Osteocyte (in vitro differentiated cells): ENCODE measurements around the gene TIFAB. TPM values are rescaled to one million over a fixed set of nuclear protein-coding genes. Genes with fewer than 3 reads are reported as not detected.

Source experiments
- DNase-seq: peaks from one replicate; pipeline ENCODE4 v3.0.0; 2021; ENCODE audit warnings: mixed read lengths; ENCODE audit not compliant: unreplicated experiment; ENCODE audit errors: extremely low spot score
- H3K27ac Mint-ChIP-seq: one replicate; pipeline ENCODE4 v1.8.0; 2021; ENCODE audit warnings: mild to moderate bottlenecking, mixed read lengths; ENCODE audit not compliant: unreplicated experiment
- H3K27me3 Mint-ChIP-seq: one replicate; pipeline ENCODE4 v1.8.0; 2021; ENCODE audit warnings: mixed read lengths; ENCODE audit not compliant: unreplicated experiment
- H3K36me3 Mint-ChIP-seq: one replicate; pipeline ENCODE4 v1.8.0; 2021; ENCODE audit warnings: mixed read lengths; ENCODE audit not compliant: unreplicated experiment
- H3K4me1 Mint-ChIP-seq: one replicate; pipeline ENCODE4 v1.8.0; 2021; ENCODE audit warnings: mixed read lengths; ENCODE audit not compliant: unreplicated experiment
- H3K4me3 Mint-ChIP-seq: one replicate; pipeline ENCODE4 v1.8.0; 2021; ENCODE audit warnings: mild to moderate bottlenecking, moderate library complexity, mixed read lengths; ENCODE audit not compliant: unreplicated experiment
- H3K9me3 Mint-ChIP-seq: one replicate; pipeline ENCODE4 v1.8.0; 2021; ENCODE audit warnings: mixed read lengths; ENCODE audit not compliant: unreplicated experiment
- CTCF ChIP-seq: fragments of 200-600 bp; sonication (generic); IDR thresholded peaks from 2 replicates; pipeline ENCODE4 v1.5.0; 2021; ENCODE audit warnings: antibody characterized with exemption, mild to moderate bottlenecking, moderate library complexity
- total RNA-seq: library from RNA; stranded (reverse); gene quantifications from 2 replicates; pipeline ENCODE4 v1.2.1, GENCODE V29; 2021

TIFAB gene
- total RNA-seq, 1 donor from 2014 or later, result not detected

GRCh38 chr5:135481909-135482311 lies 29.8 kb upstream of the TIFAB start:
- peaks cover 48% of the 10 kb centered on the region for H3K27me3 Mint-ChIP-seq
- H3K9me3 Mint-ChIP-seq, result no peaks in the 10 kb centered on the region
- no peaks in the 10 kb centered on the region for H3K36me3 Mint-ChIP-seq
- no peak overlapping the region for H3K27ac Mint-ChIP-seq
- no peak overlapping the region for H3K4me3 Mint-ChIP-seq
- no peak for TF ChIP-seq CTCF
- H3K4me1 Mint-ChIP-seq, result no peaks in the 10 kb centered on the region
- DNase-seq, result no peak

- Mint-ChIP-seq H3K9me3 (no peaks in the 10 kb centered on the region), H3K27me3 (peaks cover 48% of the 10 kb centered on the region), H3K4me1 (no peaks in the 10 kb centered on the region), H3K4me3 (no peak overlapping the region), H3K36me3 (no peaks in the 10 kb centered on the region), H3K27ac (no peak overlapping the region)
- no peak for DNase-seq
- no peak for TF ChIP-seq CTCF
Measured at GRCh38 chr5:135481387-135481786, 29.2 kb upstream of the TIFAB start.

- Mint-ChIP-seq H3K36me3 (no peaks in the 10 kb centered on the region), H3K9me3 (no peaks in the 10 kb centered on the region), H3K27ac (no peak overlapping the region), H3K4me3 (no peak overlapping the region), H3K4me1 (no peaks in the 10 kb centered on the region), H3K27me3 (peaks cover 45% of the 10 kb centered on the region)
- DNase-seq, result no peak
- no peak for TF ChIP-seq CTCF
Measured at GRCh38 chr5:135480511-135480910, 28.4 kb upstream of the TIFAB start.

DNA sequence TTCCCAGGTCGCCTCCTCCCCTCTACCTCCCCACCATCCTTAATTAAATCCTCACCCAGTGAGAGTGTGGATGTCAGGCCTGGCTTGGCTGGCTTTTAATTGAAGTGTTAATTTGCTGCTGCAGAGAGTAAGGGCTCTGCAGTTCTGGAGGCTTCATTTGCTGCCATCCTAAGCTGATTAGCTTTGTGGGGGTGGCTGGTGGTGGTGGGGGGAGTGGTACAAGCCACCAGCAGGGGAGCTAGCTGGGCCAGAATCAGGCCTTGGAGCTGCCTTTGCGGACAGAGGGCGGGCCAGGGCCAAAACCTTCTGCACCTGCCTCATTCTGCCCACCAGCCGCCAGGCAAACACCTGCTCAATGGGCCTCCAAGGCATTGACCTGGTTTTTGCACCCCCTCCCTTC lies 26.8 kb upstream of the TIFAB start:
- H3K27me3 Mint-ChIP-seq, result peaks cover 51% of the 10 kb centered on the region
- no peak overlapping the region for H3K4me3 Mint-ChIP-seq
- no peak for DNase-seq
- H3K9me3 Mint-ChIP-seq, result no peaks in the 10 kb centered on the region
- no peaks in the 10 kb centered on the region for H3K4me1 Mint-ChIP-seq
- H3K27ac Mint-ChIP-seq, result no peak overlapping the region
- H3K36me3 Mint-ChIP-seq, result no peaks in the 10 kb centered on the region
- no peak for TF ChIP-seq CTCF

DNA sequence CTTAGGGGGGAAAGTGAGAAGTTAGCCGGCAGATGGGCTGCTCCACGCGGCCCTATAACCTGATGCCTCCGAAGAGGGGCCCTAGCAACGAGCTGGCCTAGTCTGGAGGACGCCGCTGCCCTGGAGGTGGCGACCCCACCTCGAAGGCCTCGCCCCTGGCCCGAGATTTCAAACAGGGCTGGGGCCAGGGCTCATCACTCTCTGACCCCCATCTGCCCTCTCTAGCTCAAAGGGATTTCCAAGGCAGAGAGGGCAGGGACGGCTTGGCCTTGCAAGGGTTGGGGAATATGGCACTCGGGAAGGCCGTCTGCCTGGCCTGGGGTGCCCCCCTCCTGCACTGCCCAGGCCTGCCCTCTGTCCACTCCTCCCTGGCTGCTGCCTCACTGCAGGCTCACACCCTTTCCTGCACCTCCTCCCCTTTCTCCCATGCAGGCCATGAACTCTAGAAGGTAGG lies 25.5 kb upstream of the TIFAB start:
- Mint-ChIP-seq H3K9me3 (no peaks in the 10 kb centered on the region), H3K27me3 (peaks cover 58% of the 10 kb centered on the region), H3K36me3 (no peaks in the 10 kb centered on the region), H3K27ac (no peak overlapping the region), H3K4me3 (no peak overlapping the region), H3K4me1 (no peaks in the 10 kb centered on the region)
- DNase-seq, result no peak
- no peak for TF ChIP-seq CTCF
